Activated naive CD4-positive, alpha-beta T cell treated with anti-CD3 and anti-CD28 coated beads, Interleukin-2, amount 50 U/mL, for 16 hours (primary cell): Measurements from ENCODE around the gene EGR1.
A peak's percentile ranks its signal among the peaks of the same experiment; 100 is the strongest.

Experiments used
- DNase-seq: peaks from one replicate; pipeline ENCODE4 v3.0.0-alpha.2; 2020

Gene EGR1

GRCh38 chr5:138465261-138466124, at the start of gene EGR1:
Gene EGR1 (plus strand): TSS chr5:138465479. CDS start chr5:138465762, 283 bp downstream.
- peak; percentile 91 for DNase-seq

DNA sequence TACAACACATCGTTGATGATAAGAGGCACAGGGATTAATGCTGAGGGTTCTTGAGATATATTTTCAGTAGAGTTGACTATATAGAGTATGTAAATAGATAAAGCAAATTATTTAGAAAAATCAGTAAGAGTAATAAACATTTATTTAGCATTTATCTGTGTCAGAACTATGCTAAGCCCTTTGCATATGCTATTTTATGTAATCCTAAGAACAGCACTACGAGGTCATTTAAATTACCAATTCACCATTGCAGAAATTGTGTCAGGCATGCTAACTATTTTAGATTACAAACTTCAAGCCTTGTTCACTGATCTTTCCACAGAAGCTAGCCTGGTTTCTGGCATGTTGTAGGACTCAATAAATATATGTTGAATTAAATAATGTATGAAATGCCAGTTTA, 46.8 kb upstream of the EGR1 start:
- no peak for DNase-seq

DNA sequence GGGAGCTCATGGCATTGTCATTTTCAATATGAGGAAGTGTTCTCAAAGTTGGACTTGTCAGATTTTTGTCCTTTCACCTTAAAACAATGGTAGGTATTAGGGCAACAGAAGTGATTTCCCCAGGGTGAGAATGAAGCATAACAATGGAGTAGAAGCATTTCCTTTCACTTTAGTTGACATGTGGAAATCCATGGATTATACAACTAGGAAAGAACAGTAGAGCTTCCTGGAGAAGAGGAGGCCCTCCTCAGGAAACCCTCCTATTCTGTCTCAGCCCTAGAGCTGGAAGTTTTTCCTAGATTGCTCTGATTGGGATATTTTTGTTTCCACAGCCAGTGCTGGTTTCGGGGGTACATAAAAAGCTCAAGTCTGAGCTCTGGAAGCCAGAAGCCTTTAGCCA, 40.2 kb upstream of the EGR1 start:
- DNase-seq = no peak

DNA sequence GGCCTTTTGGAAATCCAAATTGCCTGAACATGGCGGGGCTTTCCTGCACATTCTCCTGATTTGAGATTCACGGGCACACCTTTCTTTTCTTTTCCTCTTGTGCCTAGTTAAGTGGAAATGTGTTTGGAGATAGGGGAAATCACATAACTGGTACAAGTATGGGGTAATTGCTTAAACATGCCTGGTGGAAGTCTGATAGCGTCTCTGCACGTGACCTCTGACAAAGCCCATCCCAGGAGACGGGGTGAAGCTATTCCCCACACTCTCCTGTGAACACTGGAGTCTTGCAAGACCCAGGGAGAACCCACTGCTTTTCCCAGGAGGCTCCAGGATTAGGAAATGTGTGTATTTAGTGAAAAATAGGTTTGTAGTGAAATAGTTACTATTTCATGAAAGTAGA, 29.3 kb upstream of the EGR1 start:
- DNase-seq = no peak

GRCh38 chr5:138438003-138438723, 27.1 kb upstream of the EGR1 start:
- DNase-seq = no peak

- DNase-seq = peak; percentile 77
These were observed 26.4 kb upstream of the EGR1 start, which contains the start of gene REEP2 for GRCh38 chr5:138438724-138439476. Gene REEP2 (plus strand): TSS chr5:138439057. CDS start chr5:138439209, 152 bp downstream.

GRCh38 chr5:138439477-138440158, 25.7 kb upstream of the EGR1 start:
- no peak for DNase-seq

DNA sequence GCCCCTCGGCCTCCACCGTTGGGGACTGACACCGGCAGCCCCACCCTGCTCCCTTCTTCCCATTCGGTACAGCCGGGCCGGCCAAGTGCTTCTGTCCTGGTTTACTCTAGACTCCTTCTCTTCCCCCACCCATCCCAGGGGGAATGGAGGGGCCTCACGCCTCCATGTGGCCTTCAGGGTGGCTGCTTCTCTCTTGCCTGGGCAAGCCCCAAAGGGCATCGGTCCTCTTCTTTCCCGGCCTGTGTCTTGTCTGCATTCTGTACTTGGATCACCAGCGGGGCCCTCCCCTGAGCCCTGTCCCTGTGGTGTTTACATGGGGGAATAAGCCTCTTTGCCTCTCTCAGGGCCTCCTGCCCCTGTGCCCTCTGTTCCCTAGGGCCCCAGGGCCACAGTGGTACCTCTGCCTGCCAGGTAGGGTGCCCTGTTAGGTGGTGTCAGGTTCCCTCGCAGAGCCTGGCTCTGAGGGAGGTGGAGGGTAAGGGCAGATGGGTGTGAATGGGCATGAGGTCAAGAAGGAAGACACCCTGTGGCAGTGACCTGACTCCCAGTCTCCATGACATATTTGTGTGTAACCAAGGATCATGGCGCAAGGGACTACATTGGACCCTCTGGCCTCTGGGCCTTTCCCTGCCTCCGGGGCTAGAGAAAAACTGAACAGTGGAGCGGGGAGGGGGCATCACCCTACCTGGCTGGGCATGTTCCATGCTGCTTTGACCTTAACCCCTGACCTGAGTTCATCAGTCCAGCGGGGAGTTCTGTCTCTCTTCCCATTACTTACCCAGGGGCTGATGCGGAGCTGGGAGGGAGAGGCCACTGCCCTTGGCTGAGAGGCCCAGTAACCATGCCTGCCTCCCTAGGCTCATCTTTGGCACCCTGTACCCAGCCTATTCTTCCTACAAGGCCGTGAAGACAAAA, 24.9 kb upstream of the EGR1 start:
- no peak for DNase-seq

GRCh38 chr5:138441221-138441620, 24.1 kb upstream of the EGR1 start:
- DNase-seq = no peak

DNA sequence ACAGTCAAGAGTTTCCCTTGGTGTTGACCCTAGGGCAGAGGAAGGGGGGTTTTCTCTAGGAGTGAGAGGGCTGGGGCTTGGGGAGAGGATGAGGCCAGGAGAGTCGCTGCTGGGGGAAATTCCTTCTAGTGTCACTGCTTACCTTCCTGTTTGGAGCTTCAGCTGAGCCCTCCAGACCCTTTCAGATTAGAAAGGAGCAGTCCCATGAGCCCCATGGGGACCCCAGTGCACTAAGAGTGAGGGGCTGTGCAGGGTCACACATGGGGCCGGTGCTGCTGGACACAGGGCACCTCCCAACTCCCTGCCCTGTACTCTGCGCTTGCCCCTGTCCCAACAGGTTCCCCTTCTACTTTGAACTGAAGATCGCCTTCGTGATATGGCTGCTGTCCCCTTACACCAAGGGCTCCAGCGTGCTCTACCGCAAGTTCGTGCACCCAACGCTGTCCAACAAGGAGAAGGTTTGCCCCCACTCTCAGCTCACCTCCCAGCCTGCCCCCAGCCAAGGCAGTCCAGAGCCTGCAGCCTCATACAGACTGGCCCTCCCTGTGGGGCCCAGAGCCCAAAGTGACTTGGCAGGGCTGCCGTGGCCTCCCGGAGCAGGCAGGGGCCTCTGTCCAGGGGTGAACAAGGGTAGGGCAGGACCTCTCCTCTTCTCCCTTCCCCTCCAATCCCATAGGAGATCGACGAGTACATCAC, 21.1 kb upstream of the EGR1 start:
- DNase-seq = no peak

- no peak for DNase-seq
These were observed 20.3 kb upstream of the EGR1 start for GRCh38 chr5:138444774-138445546.

DNA sequence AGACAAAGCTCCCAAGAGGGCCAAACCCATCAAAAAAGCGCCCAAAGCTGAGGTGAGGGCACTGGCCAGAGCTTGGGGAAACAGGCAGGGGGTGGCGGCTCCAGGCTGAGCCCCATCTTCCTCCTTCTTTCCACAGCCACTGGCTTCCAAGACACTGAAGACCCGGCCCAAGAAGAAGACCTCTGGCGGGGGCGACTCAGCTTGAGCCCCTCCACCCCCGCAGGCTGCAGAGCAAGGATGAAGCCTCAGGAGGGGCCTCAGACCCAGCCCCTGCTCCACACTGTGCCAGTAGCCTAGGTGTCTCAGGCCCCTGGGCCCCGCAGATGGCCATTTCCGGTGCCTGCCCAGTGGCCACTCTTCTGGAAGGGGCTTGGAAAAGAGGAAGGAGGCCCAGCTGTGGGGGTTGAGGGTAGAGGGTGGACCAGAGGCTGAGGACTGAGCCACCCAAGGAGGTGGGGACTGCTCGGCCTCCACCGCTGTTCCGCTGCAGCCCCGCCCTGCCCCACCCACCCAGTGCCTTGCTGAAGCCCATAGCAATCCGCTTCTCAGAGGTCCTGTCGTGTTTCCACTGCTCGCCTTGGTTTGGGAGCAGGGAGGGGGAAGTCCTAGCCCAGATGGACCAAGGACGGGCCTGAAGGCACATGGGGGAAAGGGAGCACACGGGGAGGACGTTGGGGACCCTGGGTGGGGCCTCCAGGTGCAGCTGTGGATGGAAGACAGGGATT, 19.6 kb upstream of the EGR1 start:
- DNase-seq = no peak

- no peak for DNase-seq
These were observed 17.2 kb upstream of the EGR1 start for GRCh38 chr5:138448070-138448469.

DNA sequence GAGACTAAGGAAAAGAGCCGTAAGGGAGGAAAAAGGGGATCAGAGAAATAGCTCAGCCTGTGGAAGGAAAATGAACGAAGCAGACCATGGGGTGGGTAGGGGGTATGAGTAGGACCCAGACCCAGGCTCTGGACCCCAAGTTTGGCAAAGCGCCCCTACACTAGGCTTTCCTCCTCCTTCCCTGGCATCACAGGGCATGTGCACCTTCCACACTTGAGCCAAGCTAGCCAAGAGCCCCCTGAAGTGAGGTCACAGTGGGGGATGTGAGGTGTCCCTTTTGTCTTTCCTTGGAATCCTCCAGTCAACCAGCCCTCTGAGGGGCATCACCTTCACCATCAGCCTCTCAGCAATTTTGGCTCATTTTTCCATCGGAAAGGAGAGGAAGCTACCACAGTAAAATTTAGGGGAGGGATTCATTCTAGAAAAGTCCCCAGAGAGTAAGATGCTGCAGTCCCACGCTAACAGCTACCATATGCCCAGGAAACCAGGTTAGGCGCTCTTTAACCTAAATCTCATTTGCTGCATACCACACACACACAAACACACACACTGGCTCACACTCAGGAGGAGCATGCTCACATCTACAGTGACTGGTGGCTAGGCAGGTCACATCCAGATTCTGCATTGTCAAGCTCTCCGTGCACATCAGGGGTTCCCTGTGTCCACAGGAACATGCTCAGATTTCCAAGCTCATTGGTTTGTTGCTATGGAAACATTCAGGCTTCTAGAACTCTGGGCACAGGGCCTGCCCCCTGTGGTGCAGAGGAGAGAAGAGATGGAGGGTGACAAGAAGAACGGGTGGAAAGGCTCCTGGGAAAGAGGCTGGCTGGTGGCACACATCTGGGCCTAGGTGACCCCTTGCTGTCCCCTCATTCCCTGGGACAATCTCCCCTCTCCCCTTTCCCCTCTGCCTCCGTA, 16.5 kb upstream of the EGR1 start:
- no peak for DNase-seq

- peak; percentile 78 for DNase-seq
These were observed 15.6 kb upstream of the EGR1 start for GRCh38 chr5:138449501-138450239.

- no peak for DNase-seq
These were observed 14.3 kb upstream of the EGR1 start for GRCh38 chr5:138450971-138451370.

GRCh38 chr5:138452720-138453119, 12.6 kb upstream of the EGR1 start:
- DNase-seq = no peak

DNA sequence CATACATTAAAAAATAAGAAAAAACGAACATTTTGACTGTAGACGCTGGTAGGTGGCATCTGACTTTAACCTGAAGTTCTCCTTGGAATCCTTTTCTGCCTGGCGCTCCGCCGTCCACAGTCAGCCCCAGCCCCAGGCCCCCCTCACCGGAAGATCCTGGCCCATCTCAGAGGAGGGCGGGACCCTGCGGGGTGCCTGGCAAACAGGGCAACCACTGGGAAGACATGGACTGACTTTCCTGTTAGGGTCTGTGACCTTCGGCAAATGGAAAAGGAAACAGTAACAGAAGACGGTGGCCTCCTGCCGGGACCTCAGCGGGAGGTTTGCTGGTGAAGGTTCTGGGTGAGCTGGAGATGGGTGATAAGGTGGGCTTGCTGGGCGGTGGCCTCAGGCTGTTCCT, 11.7 kb upstream of the EGR1 start:
- DNase-seq = no peak
